WTC11 (cell line): ENCODE measurements around the gene IFIH1. TPM values are rescaled to one million over a fixed set of nuclear protein-coding genes. Genes with fewer than 3 reads are reported as not detected.

Experiments used
- ATAC-seq: fragments of 200-7000 bp; cut with Tn5 transposase; 2 replicates; pipeline ENCODE4 v1.10.0; 2021; ENCODE audit warnings: mild to moderate bottlenecking, moderate library complexity
- CTCF ChIA-PET: fragments of 300-600 bp; sonication (Branson Sonifier 250); formaldehyde crosslinking; loops from one replicate; lab custom pipeline; 2021; ENCODE audit warnings: antibody characterized with exemption; lab: Charles Lee
- POLR2A ChIA-PET: fragments of 350-600 bp; sonication (Branson Sonifier 250); formaldehyde crosslinking; loops from one replicate; lab custom pipeline; 2021; ENCODE audit warnings: antibody characterized with exemption; lab: Charles Lee
- DNase-seq: peaks from one replicate; pipeline ENCODE4 v3.0.0; 2021; ENCODE audit warnings: low spot score
- H3K27ac Mint-ChIP-seq: 2 replicates; pipeline ENCODE4 v1.8.0; 2021; ENCODE audit warnings: mixed read lengths
- H3K27me3 Mint-ChIP-seq: 2 replicates; pipeline ENCODE4 v1.8.0; 2021; ENCODE audit warnings: low read depth, mild to moderate bottlenecking, moderate library complexity, mixed read lengths
- H3K36me3 Mint-ChIP-seq: 2 replicates; pipeline ENCODE4 v1.8.0; 2021; ENCODE audit warnings: mixed read lengths
- H3K4me1 Mint-ChIP-seq: 2 replicates; pipeline ENCODE4 v1.8.0; 2022; ENCODE audit warnings: mixed read lengths
- H3K4me3 Mint-ChIP-seq: 2 replicates; pipeline ENCODE4 v1.8.0; 2021; ENCODE audit warnings: mild to moderate bottlenecking, moderate library complexity, mixed read lengths
- H3K9me3 Mint-ChIP-seq: 2 replicates; pipeline ENCODE4 v1.8.0; 2021; ENCODE audit warnings: mixed read lengths
- AR ChIP-seq: fragments of 250-450 bp; sonication (Bioruptor Pico); IDR thresholded peaks from 2 replicates; pipeline ENCODE4 v1.9.0; 2021; ENCODE audit warnings: mild to moderate bottlenecking
- ARID4B ChIP-seq: sonication (generic); formaldehyde crosslinking; IDR thresholded peaks from 2 replicates; pipeline ENCODE4 v1.8.0; 2023; ENCODE audit warnings: missing genetic modification reagents, mild to moderate bottlenecking, borderline replicate concordance
- ATF1 ChIP-seq: sonication (generic); formaldehyde crosslinking; IDR thresholded peaks from 2 replicates; pipeline ENCODE4 v1.8.1; 2023; ENCODE audit warnings: mild to moderate bottlenecking, moderate library complexity, missing genetic modification reagents
- ATF2 ChIP-seq: sonication (generic); formaldehyde crosslinking; IDR thresholded peaks from 2 replicates; pipeline ENCODE4 v1.8.1; 2022; ENCODE audit warnings: low read depth, missing genetic modification reagents, borderline replicate concordance
- ATF6 ChIP-seq: sonication (generic); formaldehyde crosslinking; IDR thresholded peaks from 2 replicates; pipeline ENCODE4 v1.8.1; 2023; ENCODE audit warnings: mild to moderate bottlenecking, missing genetic modification reagents
- CREM ChIP-seq: sonication (generic); formaldehyde crosslinking; IDR thresholded peaks from 2 replicates; pipeline ENCODE4 v1.8.1; 2022; ENCODE audit warnings: mild to moderate bottlenecking, missing genetic modification reagents, moderate library complexity
- GABPB1 ChIP-seq: sonication (generic); formaldehyde crosslinking; IDR thresholded peaks from 2 replicates; pipeline ENCODE4 v1.8.1; 2023; ENCODE audit warnings: mild to moderate bottlenecking, missing genetic modification reagents
- GTF2I ChIP-seq: fragments of 250-450 bp; sonication (Bioruptor Pico); conservative IDR thresholded peaks from 2 replicates; pipeline ENCODE4 v1.4.0; 2021; ENCODE audit warnings: mild to moderate bottlenecking
- JUN ChIP-seq: sonication (generic); formaldehyde crosslinking; IDR thresholded peaks from 2 replicates; pipeline ENCODE4 v1.8.0; 2023; ENCODE audit warnings: mild to moderate bottlenecking, missing genetic modification reagents
- KAT7 ChIP-seq: sonication (generic); formaldehyde crosslinking; IDR thresholded peaks from 2 replicates; pipeline ENCODE4 v1.8.1; 2023; ENCODE audit warnings: missing genetic modification reagents, mild to moderate bottlenecking, borderline replicate concordance
- NFE2L1 ChIP-seq: sonication (generic); formaldehyde crosslinking; IDR thresholded peaks from 2 replicates; pipeline ENCODE4 v1.8.1; 2023; ENCODE audit warnings: missing genetic modification reagents
- RORB ChIP-seq: fragments of 250-450 bp; sonication (Bioruptor Pico); IDR thresholded peaks from 2 replicates; pipeline ENCODE4 v1.9.0; 2021; ENCODE audit warnings: mild to moderate bottlenecking
- SMAD4 ChIP-seq: sonication (generic); formaldehyde crosslinking; IDR thresholded peaks from 2 replicates; pipeline ENCODE4 v1.8.0; 2022; ENCODE audit warnings: mild to moderate bottlenecking, missing genetic modification reagents
- ZNF121 ChIP-seq: sonication (generic); formaldehyde crosslinking; IDR thresholded peaks from 2 replicates; pipeline ENCODE4 v1.8.0; 2023; ENCODE audit warnings: missing genetic modification reagents
- ZNF138 ChIP-seq: sonication (generic); formaldehyde crosslinking; conservative IDR thresholded peaks from 2 replicates; pipeline ENCODE4 v1.8.1; 2022; ENCODE audit warnings: mild to moderate bottlenecking, moderate library complexity, missing genetic modification reagents
- ZNF396 ChIP-seq: fragments of 250-450 bp; sonication (Bioruptor Pico); IDR thresholded peaks from 2 replicates; pipeline ENCODE4 v1.8.0; 2021; ENCODE audit warnings: mild to moderate bottlenecking, moderate library complexity, borderline replicate concordance
- total RNA-seq: library from RNA; stranded (reverse); gene quantifications from 3 replicates; pipeline ENCODE4 v1.2.3, GENCODE V29; 2021
- TF ChIP-seq, protein P1 (sequence below): fragments of 250-450 bp; sonication (Bioruptor Pico); IDR thresholded peaks from 2 replicates; pipeline ENCODE4 v1.8.0; 2021; ENCODE audit warnings: mild to moderate bottlenecking
- TF ChIP-seq, protein P2 (sequence below): sonication (generic); formaldehyde crosslinking; IDR thresholded peaks from 2 replicates; pipeline ENCODE4 v1.8.1; 2022; ENCODE audit warnings: low read depth, mild to moderate bottlenecking, moderate library complexity, missing genetic modification reagents, borderline replicate concordance
- TF ChIP-seq, protein P3 (sequence below): sonication (generic); formaldehyde crosslinking; IDR thresholded peaks from 2 replicates; pipeline ENCODE4 v1.8.1; 2022; ENCODE audit warnings: mild to moderate bottlenecking, moderate library complexity, missing genetic modification reagents

IFIH1 gene
- total RNA-seq, 1 experiment from 2014 or later: 1.3 TPM

DNA sequence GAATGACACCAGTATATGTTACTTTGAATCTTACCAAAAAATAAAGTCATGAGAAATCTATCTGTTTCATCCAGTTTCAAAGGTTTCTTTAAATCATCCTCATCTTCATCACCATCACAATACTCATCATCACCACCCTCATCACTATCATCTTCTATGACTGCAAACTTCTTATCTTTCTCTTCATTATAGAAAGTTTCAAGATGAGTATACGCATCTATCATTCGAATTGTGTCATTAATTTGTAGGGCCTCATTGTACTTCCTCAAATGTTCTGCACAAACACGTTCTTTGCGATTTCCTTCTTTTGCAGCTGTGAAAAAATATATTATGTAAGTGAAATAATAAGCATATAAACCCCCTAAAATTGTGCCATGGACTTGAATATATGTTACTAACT lies 41.1 kb downstream of the IFIH1 start (continued):
- no peak for TF ChIP-seq ZNF138 (CRISPR knock-in tag)

- no peak overlapping the region for H3K27ac Mint-ChIP-seq
- H3K9me3 Mint-ChIP-seq: no peaks in the 10 kb centered on the region
- no peaks in the 10 kb centered on the region for H3K27me3 Mint-ChIP-seq
- no peak overlapping the region for H3K4me3 Mint-ChIP-seq
- ATAC-seq (no peak), DNase-seq (no peak)
- no peaks in the 10 kb centered on the region for H3K36me3 Mint-ChIP-seq
- no peak for TF ChIP-seq ARID4B (CRISPR knock-in tag)
- TF ChIP-seq ATF6 (CRISPR knock-in tag): no peak
- no peak for TF ChIP-seq AR (CRISPR knock-in tag)
- no peak for TF ChIP-seq ATF2 (CRISPR knock-in tag)
- no peak for TF ChIP-seq ZNF121 (CRISPR knock-in tag)
- TF ChIP-seq JUN (CRISPR knock-in tag): no peak
- no peak for TF ChIP-seq NFE2L1 (CRISPR knock-in tag)
- TF ChIP-seq SMAD4 (CRISPR knock-in tag): no peak
- TF ChIP-seq GTF2I (CRISPR knock-in tag): no peak
- no peak for TF ChIP-seq GABPB1 (CRISPR knock-in tag)
- TF ChIP-seq, protein P1, sequence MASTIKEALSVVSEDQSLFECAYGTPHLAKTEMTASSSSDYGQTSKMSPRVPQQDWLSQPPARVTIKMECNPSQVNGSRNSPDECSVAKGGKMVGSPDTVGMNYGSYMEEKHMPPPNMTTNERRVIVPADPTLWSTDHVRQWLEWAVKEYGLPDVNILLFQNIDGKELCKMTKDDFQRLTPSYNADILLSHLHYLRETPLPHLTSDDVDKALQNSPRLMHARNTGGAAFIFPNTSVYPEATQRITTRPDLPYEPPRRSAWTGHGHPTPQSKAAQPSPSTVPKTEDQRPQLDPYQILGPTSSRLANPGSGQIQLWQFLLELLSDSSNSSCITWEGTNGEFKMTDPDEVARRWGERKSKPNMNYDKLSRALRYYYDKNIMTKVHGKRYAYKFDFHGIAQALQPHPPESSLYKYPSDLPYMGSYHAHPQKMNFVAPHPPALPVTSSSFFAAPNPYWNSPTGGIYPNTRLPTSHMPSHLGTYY (CRISPR knock-in tag): no peak
- TF ChIP-seq, protein P2, sequence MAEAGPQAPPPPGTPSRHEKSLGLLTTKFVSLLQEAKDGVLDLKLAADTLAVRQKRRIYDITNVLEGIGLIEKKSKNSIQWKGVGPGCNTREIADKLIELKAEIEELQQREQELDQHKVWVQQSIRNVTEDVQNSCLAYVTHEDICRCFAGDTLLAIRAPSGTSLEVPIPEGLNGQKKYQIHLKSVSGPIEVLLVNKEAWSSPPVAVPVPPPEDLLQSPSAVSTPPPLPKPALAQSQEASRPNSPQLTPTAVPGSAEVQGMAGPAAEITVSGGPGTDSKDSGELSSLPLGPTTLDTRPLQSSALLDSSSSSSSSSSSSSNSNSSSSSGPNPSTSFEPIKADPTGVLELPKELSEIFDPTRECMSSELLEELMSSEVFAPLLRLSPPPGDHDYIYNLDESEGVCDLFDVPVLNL (CRISPR knock-in tag): no peak
- TF ChIP-seq, protein P3, sequence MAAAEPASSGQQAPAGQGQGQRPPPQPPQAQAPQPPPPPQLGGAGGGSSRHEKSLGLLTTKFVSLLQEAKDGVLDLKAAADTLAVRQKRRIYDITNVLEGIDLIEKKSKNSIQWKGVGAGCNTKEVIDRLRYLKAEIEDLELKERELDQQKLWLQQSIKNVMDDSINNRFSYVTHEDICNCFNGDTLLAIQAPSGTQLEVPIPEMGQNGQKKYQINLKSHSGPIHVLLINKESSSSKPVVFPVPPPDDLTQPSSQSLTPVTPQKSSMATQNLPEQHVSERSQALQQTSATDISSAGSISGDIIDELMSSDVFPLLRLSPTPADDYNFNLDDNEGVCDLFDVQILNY: no peak
- no peak for TF ChIP-seq KAT7 (CRISPR knock-in tag)
- no peak for TF ChIP-seq ZNF396 (CRISPR knock-in tag)
- no peak for TF ChIP-seq ATF1 (CRISPR knock-in tag)
- TF ChIP-seq CREM (CRISPR knock-in tag): no peak
- TF ChIP-seq RORB (CRISPR knock-in tag): no peak
- POLR2A ChIA-PET: no interaction called here
- H3K4me1 Mint-ChIP-seq: no peaks in the 10 kb centered on the region
- CTCF ChIA-PET: no interaction called here
Measured at GRCh38 chr2:162267996-162268395, 50.5 kb downstream of the IFIH1 start.
